IMR-90 (cell line): ENCODE data around the gene VRK2. TPM values are rescaled to one million over a fixed set of nuclear protein-coding genes. Genes with fewer than 3 reads are reported as not detected.
"Not testable (repeated sequence)": the region's sequence is repeated elsewhere in the genome, so short reads cannot be mapped to it uniquely, and the experiment has no call there.

Experiments used
- ATAC-seq: fragments of 200-7000 bp; cut with Tn5 transposase; 2 replicates; pipeline ENCODE4 v1.9.1; 2020; ENCODE audit warnings: low read depth, mild to moderate bottlenecking, moderate library complexity
- BruUV-seq: library from RNA; stranded (reverse); fragments of 400-500 nt; replicated peaks from 2 replicates; lab custom pipeline; 2021; lab: Mats Ljungman, UMichigan
- CTCF ChIA-PET: fragments of 300-600 bp; formaldehyde crosslinking; extraction: SDS; loops from one replicate; lab custom pipeline; 2021; ENCODE audit warnings: antibody characterized with exemption; lab: Yijun Ruan, JAX
- POLR2A ChIA-PET: fragments of 300-600 bp; sonication (Branson Sonifier 250); formaldehyde crosslinking; loops from one replicate; lab custom pipeline; 2022; ENCODE audit warnings: antibody characterized with exemption; ENCODE audit not compliant: unreplicated experiment; lab: Charles Lee
- DNase-seq: peaks from one replicate; pipeline ENCODE4 v3.0.0; 2013
- H2AFZ ChIP-seq: replicated peaks from 2 replicates; pipeline ENCODE3; 2013; ENCODE audit warnings: low read length, mild to moderate bottlenecking; ENCODE audit not compliant: poor library complexity
- H2AK5ac ChIP-seq: 2 replicates; pipeline ENCODE4 v1.6.1; 2013; ENCODE audit warnings: low read depth, low read length, inconsistent platforms
- H2AK9ac ChIP-seq: replicated peaks from 2 replicates; pipeline ENCODE3; 2013; ENCODE audit warnings: mild to moderate bottlenecking, low read depth, low read length, moderate library complexity; ENCODE audit not compliant: poor library complexity
- H2BK120ac ChIP-seq: 2 replicates; pipeline ENCODE4 v1.6.1; 2013; ENCODE audit warnings: low read depth, low read length, inconsistent platforms
- H2BK15ac ChIP-seq: 3 replicates; pipeline ENCODE4 v1.6.1; 2013; ENCODE audit warnings: low read depth, low read length, inconsistent platforms
- H2BK20ac ChIP-seq: 2 replicates; pipeline ENCODE4 v1.6.1; 2013; ENCODE audit warnings: low read depth, mild to moderate bottlenecking, inconsistent platforms, low read length, moderate library complexity
- H2BK5ac ChIP-seq: 2 replicates; pipeline ENCODE4 v1.6.1; 2013; ENCODE audit warnings: mild to moderate bottlenecking, low read depth, low read length, inconsistent platforms; ENCODE audit not compliant: poor library complexity, severe bottlenecking
- H3K14ac ChIP-seq: replicated peaks from 2 replicates; pipeline ENCODE4 v1.6.1; 2013; ENCODE audit warnings: low read depth, low read length, inconsistent platforms
- H3K18ac ChIP-seq: 2 replicates; pipeline ENCODE4 v1.6.1; 2013; ENCODE audit warnings: low read depth, low read length, control low read depth
- H3K23ac ChIP-seq: 2 replicates; pipeline ENCODE4 v1.6.1; 2013; ENCODE audit warnings: low read depth, low read length, inconsistent platforms
- H3K27ac ChIP-seq: 2 replicates; pipeline ENCODE4 v1.5.1; 2013; ENCODE audit warnings: mild to moderate bottlenecking, control low read depth, low read length; ENCODE audit not compliant: insufficient read depth
- H3K27me3 ChIP-seq: 2 replicates; pipeline ENCODE4 v1.6.1; 2013; ENCODE audit warnings: low read length; ENCODE audit not compliant: control insufficient read depth, insufficient read depth
- H3K36me3 ChIP-seq: 2 replicates; pipeline ENCODE4 v1.6.1; 2013; ENCODE audit warnings: low read length, mixed read lengths; ENCODE audit not compliant: control insufficient read depth, insufficient read depth
- H3K4ac ChIP-seq: 2 replicates; pipeline ENCODE4 v1.6.1; 2013; ENCODE audit warnings: low read depth, low read length, inconsistent platforms
- H3K4me1 ChIP-seq: 2 replicates; pipeline ENCODE4 v1.6.1; 2013; ENCODE audit warnings: low read length, mixed read lengths; ENCODE audit not compliant: control insufficient read depth, insufficient read depth
- H3K4me2 ChIP-seq: 2 replicates; pipeline ENCODE4 v1.6.1; 2013; ENCODE audit warnings: low read depth, mild to moderate bottlenecking, control low read depth, low read length, moderate library complexity
- H3K4me3 ChIP-seq: 2 replicates; pipeline ENCODE4 v1.5.1; 2013; ENCODE audit warnings: low read depth, mild to moderate bottlenecking, control low read depth, low read length, moderate library complexity; ENCODE audit not compliant: insufficient read depth
- H3K56ac ChIP-seq: 2 replicates; pipeline ENCODE4 v1.6.1; 2013; ENCODE audit warnings: low read length, inconsistent platforms; ENCODE audit not compliant: insufficient read depth; ENCODE audit errors: extremely low read depth
- H3K79me1 ChIP-seq, 2 experiments: 2 replicates each; pipeline ENCODE4 v1.6.1; 2013; ENCODE audit warnings: low read length in 2 of 2, inconsistent platforms in 1 of 2, low read depth in 1 of 2
- H3K9ac ChIP-seq: 2 replicates; pipeline ENCODE4 v1.6.1; 2013; ENCODE audit warnings: low read depth, low read length, control low read depth
- H3K9me1 ChIP-seq: 2 replicates; pipeline ENCODE4 v1.6.1; 2013; ENCODE audit warnings: low read length, inconsistent platforms; ENCODE audit not compliant: insufficient read depth
- H3K9me3 ChIP-seq: 2 replicates; pipeline ENCODE4 v1.6.1; 2013; ENCODE audit warnings: low read length; ENCODE audit not compliant: control insufficient read depth, insufficient read depth
- H4K20me1 ChIP-seq: 2 replicates; pipeline ENCODE4 v1.6.1; 2013; ENCODE audit warnings: low read length, inconsistent platforms; ENCODE audit not compliant: insufficient read depth
- H4K5ac ChIP-seq: 2 replicates; pipeline ENCODE4 v1.6.1; 2013; ENCODE audit warnings: mild to moderate bottlenecking, low read depth, low read length, control low read depth
- H4K8ac ChIP-seq, 2 experiments: 2 replicates each; pipeline ENCODE4 v1.6.1; 2013; ENCODE audit warnings: low read depth in 2 of 2, low read length in 2 of 2, control low read depth in 1 of 2, inconsistent platforms in 1 of 2
- H4K91ac ChIP-seq: 2 replicates; pipeline ENCODE4 v1.6.1; 2013; ENCODE audit warnings: low read depth, low read length, inconsistent platforms; ENCODE audit not compliant: insufficient read depth
- MAFK ChIP-seq: IDR thresholded peaks from 2 replicates; pipeline ENCODE4 v1.6.1; 2012; ENCODE audit warnings: low read depth, low read length, improper control_type of control experiment
- RAD21 ChIP-seq: IDR thresholded peaks from 2 replicates; pipeline ENCODE4 v1.6.1; 2012; ENCODE audit warnings: low read length, improper control_type of control experiment
- WGBS, 2 experiments: methylation state at CpG; one replicate each; pipeline versions ENCODE4 v1.1.5 to v1.1.7; 2013; ENCODE audit warnings: missing lambda C conversion rate in 2 of 2; ENCODE audit not compliant: insufficient read length in 1 of 2; ENCODE audit errors: extremely low coverage in 2 of 2; 5-methylcytosine and 5-hydroxymethylcytosine counted together
- dilution Hi-C: fragments of 300-500 bp; cut with HindIII; formaldehyde crosslinking; loops from one replicate; pipeline ENCODE4 v1.14.3; 2018; ENCODE audit warnings: low sequenced_read_pairs; ENCODE audit not compliant: unreplicated experiment
- in situ Hi-C: fragments of 300-500 bp; cut with MboI; formaldehyde crosslinking; loops from 3 replicates; pipeline ENCODE4 v1.14.3; 2019; ENCODE audit warnings: low sequenced_read_pairs, inconsistent platforms, mixed read lengths
- intact Hi-C: fragments of 100-400 bp; cut with micrococcal nuclease; formaldehyde crosslinking; loops from 2 replicates; pipeline ENCODE4 v1.10.0; 2022
- polyA plus RNA-seq, 3 experiments: library from polyadenylated mRNA; depleted of rRNA; stranded (reverse); fragments of >200 nt; gene quantifications; 2 replicates each; pipeline ENCODE4 v1.2.3, GENCODE V29; 2012; ENCODE audit warnings: low replicate concordance in 1 of 3
- total RNA-seq: library from RNA; depleted of rRNA; stranded (reverse); fragments of >200 nt; gene quantifications from 2 replicates; pipeline ENCODE4 v1.2.3, GENCODE V29; 2012
- TF ChIP-seq, protein P1 (sequence below): conservative IDR thresholded peaks from 2 replicates; pipeline ENCODE4 v1.5.1; 2012; ENCODE audit warnings: mild to moderate bottlenecking, low read depth, low read length, improper control_type of control experiment

The VRK2 gene
- total and polyA plus RNA-seq, 2 of the 4 experiments (the other 2 are of a cell fraction): 12.2 to 22.8 TPM

DNA sequence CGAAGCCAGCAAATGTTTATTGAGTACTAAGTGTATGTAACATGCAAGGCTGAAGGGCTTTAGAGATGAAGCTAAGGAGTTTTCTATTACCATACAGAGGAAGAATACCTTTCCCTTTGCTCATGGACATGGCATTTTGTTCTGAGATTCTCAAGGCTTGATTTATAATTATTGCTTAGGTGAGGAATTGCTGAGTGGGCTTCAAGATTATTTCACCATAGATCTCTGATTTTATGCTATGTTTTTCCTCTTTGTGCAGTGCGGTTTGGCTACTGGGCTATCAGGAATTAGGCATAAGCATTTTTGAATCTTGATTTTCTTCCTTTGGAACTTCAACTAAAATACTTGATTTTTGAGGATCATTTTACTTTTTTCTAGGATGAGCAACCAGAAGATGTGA is 42.5 kb downstream of the VRK2 start:
- Histone ChIP-seq H3K79me1 (no peaks in the 10 kb centered on the region; a peak in 1 of 4 replicates), H3K4me2 (peak overlapping the region; percentile 28; the same call in 1 of the 2 replicates), H4K8ac (no peak overlapping the region), H3K27me3 (no peaks in the 10 kb centered on the region), H3K56ac (no peak overlapping the region), H2BK5ac (peak overlapping the region; percentile 7), H3K4ac (no peak overlapping the region), H3K9me1 (no peaks in the 10 kb centered on the region), H2AK9ac (no peak overlapping the region), H3K27ac (no peak overlapping the region), H4K5ac (no peak overlapping the region), H3K9ac (no peak overlapping the region), H3K18ac (no peak overlapping the region), H2BK120ac (no peak overlapping the region), H2BK15ac (no peak overlapping the region), H2AK5ac (no peak overlapping the region), H2AFZ (no peak overlapping the region), H3K36me3 (peaks cover 3% of the 10 kb centered on the region; the same call in 1 of the 2 replicates), H3K23ac (no peak overlapping the region), H3K9me3 (no peaks in the 10 kb centered on the region), H4K20me1 (no peaks in the 10 kb centered on the region), H3K14ac (no peak overlapping the region), H3K4me3 (no peak overlapping the region), H3K4me1 (no peaks in the 10 kb centered on the region), H4K91ac (no peak overlapping the region), H2BK20ac (no peak overlapping the region)
- no TSS peak for BruUV-seq
- intact Hi-C loops: loop anchor here (2.0 kb wide), 1 partner anchor 16 kb away; no protein-coding TSS in a partner anchor
- dilution Hi-C loops: no loop called here
- POLR2A ChIA-PET: no interaction called here
- DNase-seq (peak; percentile 37), ATAC-seq (peak; percentile 60)
- no CpG with 5 or more reads among the region's 2 CpGs for WGBS, 2 experiments
- TF ChIP-seq MAFK (peak; percentile 30; the same call in 1 of the 2 replicates), RAD21 (no peak)
- TF ChIP-seq, protein P1, sequence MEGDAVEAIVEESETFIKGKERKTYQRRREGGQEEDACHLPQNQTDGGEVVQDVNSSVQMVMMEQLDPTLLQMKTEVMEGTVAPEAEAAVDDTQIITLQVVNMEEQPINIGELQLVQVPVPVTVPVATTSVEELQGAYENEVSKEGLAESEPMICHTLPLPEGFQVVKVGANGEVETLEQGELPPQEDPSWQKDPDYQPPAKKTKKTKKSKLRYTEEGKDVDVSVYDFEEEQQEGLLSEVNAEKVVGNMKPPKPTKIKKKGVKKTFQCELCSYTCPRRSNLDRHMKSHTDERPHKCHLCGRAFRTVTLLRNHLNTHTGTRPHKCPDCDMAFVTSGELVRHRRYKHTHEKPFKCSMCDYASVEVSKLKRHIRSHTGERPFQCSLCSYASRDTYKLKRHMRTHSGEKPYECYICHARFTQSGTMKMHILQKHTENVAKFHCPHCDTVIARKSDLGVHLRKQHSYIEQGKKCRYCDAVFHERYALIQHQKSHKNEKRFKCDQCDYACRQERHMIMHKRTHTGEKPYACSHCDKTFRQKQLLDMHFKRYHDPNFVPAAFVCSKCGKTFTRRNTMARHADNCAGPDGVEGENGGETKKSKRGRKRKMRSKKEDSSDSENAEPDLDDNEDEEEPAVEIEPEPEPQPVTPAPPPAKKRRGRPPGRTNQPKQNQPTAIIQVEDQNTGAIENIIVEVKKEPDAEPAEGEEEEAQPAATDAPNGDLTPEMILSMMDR: no peak
- in situ Hi-C loops: no loop called here
- CTCF ChIA-PET: no interaction called here

DNA sequence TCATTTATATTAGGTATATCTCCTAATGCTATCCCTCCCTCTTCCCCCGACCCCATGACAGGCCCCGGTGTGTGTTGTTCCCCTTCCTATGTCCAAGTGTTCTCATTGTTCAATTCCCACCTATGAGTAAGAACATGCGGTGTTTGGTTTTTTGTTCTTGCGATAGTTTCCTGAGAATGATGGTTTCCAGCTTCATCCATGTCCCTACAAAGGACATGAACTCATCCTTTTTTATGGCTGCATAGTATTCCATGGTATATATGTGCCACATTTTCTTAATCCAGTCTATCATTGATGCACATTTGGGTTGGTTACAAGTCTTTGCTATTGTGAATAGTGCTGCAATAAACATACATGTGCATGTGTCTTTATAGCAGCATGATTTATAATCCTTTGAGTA is 46.2 kb downstream of the VRK2 start:
- ATAC-seq: not testable (repeated sequence)

More for the DNA sequence above, 46.2 kb downstream of the VRK2 start:
- WGBS, 2 experiments: no CpG with 5 or more reads among the region's 4 CpGs
- H3K27ac ChIP-seq, H2BK120ac ChIP-seq, intact Hi-C loops, H4K91ac ChIP-seq, H3K4me3 ChIP-seq, H4K5ac ChIP-seq, BruUV-seq, H3K9me1 ChIP-seq, H3K4me2 ChIP-seq, H3K9ac ChIP-seq, H2BK20ac ChIP-seq, H3K79me1 ChIP-seq, H2AK5ac ChIP-seq, H2BK5ac ChIP-seq, H3K36me3 ChIP-seq, H2AFZ ChIP-seq, H3K4me1 ChIP-seq, H4K8ac ChIP-seq, H3K4ac ChIP-seq, POLR2A ChIA-PET, H3K14ac ChIP-seq, dilution Hi-C loops, H2AK9ac ChIP-seq, H3K27me3 ChIP-seq, in situ Hi-C loops, H4K20me1 ChIP-seq, H3K9me3 ChIP-seq, H3K56ac ChIP-seq, CTCF ChIA-PET, DNase-seq, H3K18ac ChIP-seq, H2BK15ac ChIP-seq, H3K23ac ChIP-seq: not testable (repeated sequence)
